Measurements from ENCODE around the gene MICU1.
"Not testable (repeated sequence)": the region's sequence is repeated elsewhere in the genome, so short reads cannot be mapped to it uniquely, and the experiment has no call there.

Gene MICU1

GRCh38 chr10:72550239-72550638 lies 75.6 kb downstream of the MICU1 start:
- DNase-seq: no peak

DNA sequence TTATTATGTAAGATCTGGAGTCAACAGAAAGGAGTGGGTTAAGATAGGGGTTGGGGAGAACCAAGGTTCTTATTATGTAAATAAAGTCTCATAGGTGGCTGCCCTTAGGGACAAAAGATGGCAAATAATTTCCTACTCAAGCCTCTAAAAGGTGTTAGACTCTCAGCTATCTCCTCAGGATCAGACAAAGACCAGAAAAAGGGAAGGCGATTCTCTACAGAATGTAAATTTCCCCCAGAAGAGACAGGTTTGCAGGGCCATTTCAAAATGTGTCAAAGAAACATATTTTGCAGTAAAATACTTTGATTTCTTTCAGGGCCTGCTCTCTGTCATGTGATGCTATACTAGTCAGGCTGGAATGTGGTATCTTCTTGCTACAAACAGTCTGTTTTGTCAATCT lies 80.3 kb downstream of the MICU1 start:
- DNase-seq: no peak

- not testable (repeated sequence) for DNase-seq
Measured at GRCh38 chr10:72543855-72544254, 82.0 kb downstream of the MICU1 start.

- DNase-seq: no peak
Measured at GRCh38 chr10:72542396-72542815, 83.5 kb downstream of the MICU1 start.

DNA sequence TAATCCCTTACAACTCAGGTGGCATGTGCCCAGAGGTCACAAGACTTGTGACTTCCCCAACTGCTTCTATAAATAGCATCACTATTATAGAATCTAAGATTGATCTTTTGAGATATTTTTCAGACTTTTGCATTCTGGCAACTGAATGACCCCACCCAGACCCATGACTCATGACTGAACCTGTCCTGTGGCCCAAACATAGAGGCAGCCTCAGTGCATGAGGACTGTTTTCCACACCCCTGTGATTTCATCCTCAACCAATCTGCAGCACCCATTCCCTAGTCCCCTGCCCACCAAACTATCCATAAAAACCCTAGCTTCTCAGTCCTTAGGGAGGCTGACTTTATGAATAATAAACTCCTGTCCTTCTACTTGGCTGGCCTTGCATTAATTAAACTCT lies 84.5 kb downstream of the MICU1 start:
- no peak for DNase-seq

- no peak for DNase-seq
Measured at GRCh38 chr10:72540193-72540807, 85.6 kb downstream of the MICU1 start.

- no peak for DNase-seq
Measured at GRCh38 chr10:72539137-72539536, 86.7 kb downstream of the MICU1 start.

GRCh38 chr10:72525689-72526088 lies 100.2 kb downstream of the MICU1 start:
- DNase-seq: no peak

DNA sequence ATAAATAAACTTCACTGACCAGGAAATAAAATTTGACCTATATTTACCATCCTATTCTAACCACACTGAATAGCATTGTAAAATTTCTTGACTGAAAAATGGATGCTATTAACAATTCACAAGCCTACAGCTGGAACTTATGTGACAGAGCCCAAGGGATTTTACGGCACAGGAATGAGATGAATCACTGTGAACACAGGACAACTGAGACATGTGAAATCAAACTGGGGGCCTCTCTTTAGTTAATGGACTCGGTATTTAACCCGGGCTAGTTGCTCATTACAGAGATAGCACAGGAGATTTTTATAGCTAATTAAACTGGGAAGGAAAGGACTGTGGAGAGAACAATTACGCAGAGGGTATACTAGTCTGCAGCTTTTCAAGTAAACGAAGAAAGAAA lies 100.6 kb downstream of the MICU1 start:
- no peak for DNase-seq

- DNase-seq: no peak
Measured at GRCh38 chr10:72524489-72524888, 101.4 kb downstream of the MICU1 start.

DNA sequence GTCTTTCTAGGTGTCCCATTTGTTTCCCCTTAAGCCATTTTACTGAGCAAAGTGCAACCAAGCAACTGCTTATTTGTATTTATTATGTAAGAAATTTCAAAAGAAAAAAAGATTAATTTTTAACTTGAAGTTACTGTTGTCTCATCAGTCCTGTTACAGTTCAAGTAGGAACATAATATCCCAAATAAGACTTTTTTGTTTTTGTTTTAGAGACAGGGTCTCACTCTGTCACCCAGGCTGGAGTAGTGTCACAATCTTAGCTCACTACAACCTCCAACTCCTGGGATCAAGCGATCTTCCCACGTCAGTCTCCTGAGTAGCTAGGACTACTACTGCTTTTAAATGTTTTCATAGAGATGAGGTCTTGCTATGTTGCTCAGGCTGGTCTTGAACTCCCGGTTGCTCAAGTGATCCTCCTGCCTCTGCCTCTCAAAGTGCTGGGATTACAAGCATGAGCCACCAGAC lies 101.9 kb downstream of the MICU1 start:
- no peak for DNase-seq

GRCh38 chr10:72523062-72523461 lies 102.8 kb downstream of the MICU1 start:
- DNase-seq: no peak

DNA sequence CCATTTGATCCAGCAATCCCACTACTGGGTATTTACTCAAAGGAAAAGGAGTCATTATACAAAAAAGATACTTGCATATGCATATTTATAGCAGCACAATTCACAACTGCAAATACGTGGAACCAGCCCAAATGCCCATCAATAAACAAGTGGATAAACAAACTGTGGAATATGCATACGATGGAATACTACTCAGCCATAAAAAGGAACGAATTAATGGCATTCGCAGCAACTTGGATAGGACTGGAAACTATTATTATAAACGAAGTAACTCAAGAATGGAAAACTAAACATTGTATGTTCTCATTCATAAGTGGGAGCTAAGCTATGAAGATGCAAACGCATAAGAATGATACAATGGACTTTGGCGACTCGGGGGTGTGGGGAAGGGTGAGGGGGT lies 108.6 kb downstream of the MICU1 start:
- DNase-seq: no peak

GRCh38 chr10:72515455-72515854 lies 110.4 kb downstream of the MICU1 start:
- DNase-seq: no peak

- DNase-seq: no peak
Measured at GRCh38 chr10:72513910-72514309, 112.0 kb downstream of the MICU1 start.

DNA sequence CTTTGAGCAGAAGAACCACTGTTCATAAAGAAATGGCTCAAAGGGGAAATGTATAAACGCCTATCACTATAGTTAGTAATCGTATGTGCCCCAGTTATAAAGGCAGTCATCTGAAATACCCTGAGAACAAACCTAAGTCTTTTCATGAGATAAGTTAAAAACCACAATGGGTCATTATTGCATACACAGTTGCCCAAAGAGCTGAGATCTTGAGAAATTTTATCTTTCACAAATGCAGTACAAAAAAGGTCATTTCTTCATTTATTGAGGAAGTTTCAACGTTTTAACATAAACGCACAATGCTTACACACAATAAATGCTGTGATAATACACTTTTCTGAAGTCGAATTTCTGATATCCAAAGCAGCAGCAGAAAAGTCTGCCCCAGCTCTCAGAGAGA lies 114.4 kb downstream of the MICU1 start:
- DNase-seq: no peak

DNA sequence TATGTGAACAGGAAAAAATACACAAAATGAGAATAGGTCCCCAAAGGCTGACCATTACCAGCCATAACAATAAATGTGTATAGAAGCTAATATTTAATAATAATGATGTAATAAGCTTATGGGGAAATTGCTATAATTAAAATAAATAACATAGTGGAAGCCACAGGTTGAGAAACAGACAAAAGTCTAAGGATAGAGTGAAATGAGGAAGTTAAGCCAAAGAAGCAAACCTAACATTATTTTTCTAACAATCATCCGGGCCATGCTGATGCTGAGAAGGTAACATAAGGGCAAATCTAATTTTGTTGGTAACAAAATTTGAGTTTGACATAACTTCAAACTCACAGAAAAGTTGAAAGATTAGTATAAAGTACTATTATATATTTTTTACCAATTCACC lies 115.9 kb downstream of the MICU1 start:
- no peak for DNase-seq

DNA sequence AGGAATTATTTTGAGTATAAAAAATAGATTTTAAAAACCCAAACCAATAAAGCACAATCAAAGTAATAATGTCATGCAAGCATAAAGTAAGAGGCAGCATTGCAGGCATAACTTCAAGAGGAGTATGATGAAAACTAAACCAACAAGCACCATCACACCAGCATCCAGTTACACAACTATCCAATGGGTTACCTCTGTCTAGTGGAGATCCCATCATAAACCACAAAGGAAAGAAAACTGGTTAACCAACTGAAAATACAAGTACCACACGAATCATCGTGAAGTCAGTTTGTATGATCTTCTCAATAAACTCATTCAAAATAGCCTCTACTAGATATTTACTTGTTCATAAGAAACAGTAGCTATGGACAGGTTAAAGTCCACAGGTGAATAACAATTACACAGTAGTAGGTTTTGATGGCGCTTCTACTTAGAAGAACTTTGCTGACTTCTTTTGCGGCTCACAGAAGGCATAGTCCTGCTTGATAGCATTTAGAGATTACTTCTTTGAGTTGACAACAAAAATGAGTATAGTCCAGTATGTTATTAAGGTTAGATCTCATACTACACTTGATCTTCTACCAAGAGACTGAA lies 116.6 kb downstream of the MICU1 start:
- DNase-seq: no peak

DNA sequence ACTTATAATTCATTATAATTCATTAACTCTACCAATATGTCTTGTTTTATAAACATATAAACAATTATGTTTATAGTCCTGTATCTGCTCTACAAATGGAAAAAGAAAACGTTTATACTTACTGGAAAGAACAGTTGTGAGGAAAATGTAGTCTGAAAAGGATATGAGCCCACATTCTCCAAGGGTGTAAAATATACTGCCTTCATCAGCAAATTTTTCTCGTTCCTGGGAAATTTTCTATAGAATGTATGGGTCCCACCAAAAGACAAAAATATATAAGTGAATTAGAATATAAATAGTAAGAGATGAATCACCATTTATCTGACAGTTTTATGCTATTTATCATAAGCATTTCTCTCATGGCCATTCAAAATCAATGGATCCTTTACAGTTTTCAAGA lies 117.8 kb downstream of the MICU1 start:
- no peak for DNase-seq

DNA sequence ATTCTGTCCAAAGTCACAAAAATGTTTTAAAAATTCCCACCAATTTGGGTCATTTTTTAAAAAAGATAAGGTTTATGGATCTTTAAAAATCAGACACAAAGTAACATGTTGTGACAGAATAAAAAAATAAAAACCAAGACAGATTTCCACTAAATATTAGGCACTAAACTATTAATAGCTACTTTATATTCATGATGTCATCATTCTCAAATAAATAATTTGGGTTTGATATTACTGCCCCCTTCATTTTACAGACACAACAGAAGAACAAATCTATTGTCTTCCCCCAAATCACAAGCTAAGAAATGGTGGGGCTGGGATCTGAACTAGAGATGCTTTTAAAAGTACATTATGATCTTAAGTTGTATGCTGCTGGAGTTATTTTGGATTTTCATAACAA lies 119.4 kb downstream of the MICU1 start:
- DNase-seq: no peak

DNA sequence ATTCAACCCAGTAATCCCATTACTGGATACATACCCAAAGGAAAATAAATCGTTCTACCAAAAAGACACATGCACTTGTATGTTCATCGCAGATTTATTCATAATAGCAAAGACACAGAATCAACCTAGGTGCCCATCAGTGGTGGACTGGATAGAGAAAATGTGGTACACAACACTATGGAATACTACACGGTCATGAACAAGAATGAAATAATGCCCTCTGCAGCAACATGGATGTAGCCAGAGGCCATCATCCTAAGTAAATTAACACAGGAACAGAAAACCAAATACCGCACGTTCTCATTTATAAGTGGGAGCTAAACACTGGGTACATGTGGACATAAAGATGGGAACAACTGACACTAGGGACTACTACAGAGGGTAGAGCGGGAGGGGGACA lies 120.4 kb downstream of the MICU1 start:
- no peak for DNase-seq

DNA sequence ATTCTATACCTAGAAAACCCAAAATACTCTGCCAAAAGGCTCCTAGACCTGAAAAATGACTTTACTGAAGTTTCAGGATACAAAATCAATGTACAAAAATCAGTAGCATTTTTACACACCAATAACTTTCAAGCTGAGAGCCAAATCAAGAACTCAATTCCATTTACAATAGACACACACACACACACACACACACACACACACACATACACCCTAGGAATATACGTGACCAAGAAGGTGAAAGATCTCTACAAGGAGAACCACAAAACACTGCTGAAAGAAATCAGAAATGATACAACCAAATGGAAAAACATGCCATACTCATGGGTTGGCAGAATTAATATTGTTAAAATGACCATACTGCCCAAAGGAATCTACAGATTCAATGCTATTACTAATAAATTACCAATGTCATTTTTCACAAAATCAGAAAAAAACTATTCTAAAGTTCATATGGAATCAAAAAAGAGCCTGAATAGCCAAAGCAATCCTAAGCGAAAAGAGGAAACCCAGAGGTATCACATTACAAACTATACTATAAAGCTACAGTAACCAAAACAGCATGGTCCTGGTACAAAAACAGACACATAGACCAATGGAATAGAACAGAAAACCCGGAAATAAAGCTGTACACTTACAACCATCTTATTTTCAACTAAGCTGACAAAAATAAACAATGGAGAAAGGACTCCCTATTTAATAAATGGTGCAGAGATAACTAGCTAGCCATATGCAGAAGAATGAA lies 122.0 kb downstream of the MICU1 start:
- no peak for DNase-seq

DNA sequence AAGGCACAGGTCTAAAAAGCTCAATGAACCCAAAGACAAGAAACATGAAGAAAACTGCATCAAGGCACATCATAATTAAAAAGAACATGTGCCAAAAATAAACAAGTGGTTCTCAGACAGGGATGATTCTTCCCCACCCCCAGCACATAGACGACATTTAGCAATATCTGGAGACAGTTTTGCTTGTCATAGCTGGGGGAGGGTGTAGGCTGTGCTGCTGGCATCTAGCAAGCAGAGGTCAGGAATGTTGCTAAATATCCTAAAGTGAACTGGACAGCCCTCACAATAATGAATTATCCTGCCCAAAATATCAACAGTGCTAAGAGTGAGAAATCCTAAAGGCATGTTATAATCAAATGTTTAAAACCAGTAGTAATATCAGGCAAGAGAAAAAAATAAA lies 122.6 kb downstream of the MICU1 start:
- no peak for DNase-seq

DNA sequence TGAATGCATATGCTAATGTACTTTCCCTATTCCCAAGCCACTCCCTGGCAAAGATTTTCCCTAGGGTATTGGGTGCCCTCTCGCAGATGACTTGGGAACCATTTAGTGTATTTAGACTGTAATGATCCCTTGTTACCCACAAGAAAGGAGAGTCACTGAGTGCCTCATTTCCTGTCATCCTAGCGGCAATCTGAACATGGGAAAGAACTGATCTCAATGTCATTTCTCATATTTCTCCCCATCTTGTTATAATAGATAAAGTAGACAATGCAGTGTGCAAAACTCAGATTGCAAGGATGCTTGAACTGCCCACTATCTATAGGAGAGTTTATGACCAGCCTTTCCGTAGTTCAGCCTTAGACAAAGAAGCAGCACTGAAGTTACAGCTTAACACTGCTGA lies 123.3 kb downstream of the MICU1 start:
- DNase-seq: no peak
